Activated gamma-delta T cell treated with anti-CD3 and anti-CD28 coated beads, Interleukin-2, amount 50 U/mL, for 16 hours (primary cell): ENCODE data around the gene ZNF202.

Source experiments
- DNase-seq: peaks from one replicate; pipeline ENCODE4 v3.0.0-alpha.2; 2020; ENCODE audit warnings: low read depth

ZNF202 gene

GRCh38 chr11:123683428-123684170 is 57.9 kb downstream of the ZNF202 start:
- DNase-seq, result no peak

DNA sequence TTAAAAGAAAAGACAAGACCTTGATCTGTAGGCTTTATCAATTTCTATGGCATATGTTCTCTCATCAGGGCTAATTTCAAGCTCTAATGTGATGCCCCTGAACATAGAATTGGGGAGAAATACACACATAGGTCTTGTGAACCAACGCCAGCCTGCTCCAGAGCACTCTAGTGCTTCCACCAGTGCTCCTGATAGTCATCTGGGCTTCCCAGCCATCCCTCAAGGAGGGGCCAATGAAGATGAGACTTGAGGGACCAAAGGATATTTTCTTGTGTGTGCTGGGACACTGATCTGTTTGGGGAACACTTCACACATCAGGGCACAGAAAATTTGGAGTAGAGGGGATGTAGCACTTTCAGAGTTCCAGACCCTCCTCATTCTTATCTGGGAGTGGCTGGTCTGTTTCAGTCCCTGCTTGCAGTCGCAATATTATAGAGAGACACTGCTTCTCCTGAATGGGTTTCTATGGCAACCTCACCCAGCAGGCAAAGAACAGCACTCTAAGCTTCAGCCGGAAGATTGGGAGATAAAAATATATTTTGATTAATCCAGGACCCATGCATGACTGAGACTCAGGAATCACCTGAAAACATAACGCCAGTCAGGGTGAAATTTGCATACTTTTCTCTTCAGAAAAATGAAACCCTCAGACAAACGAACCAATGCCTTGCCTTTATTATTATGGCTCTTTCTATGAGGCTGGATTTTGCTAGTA is 58.6 kb downstream of the ZNF202 start:
- DNase-seq, result no peak

- no peak for DNase-seq
Measured at GRCh38 chr11:123681030-123681429, 60.4 kb downstream of the ZNF202 start.

DNA sequence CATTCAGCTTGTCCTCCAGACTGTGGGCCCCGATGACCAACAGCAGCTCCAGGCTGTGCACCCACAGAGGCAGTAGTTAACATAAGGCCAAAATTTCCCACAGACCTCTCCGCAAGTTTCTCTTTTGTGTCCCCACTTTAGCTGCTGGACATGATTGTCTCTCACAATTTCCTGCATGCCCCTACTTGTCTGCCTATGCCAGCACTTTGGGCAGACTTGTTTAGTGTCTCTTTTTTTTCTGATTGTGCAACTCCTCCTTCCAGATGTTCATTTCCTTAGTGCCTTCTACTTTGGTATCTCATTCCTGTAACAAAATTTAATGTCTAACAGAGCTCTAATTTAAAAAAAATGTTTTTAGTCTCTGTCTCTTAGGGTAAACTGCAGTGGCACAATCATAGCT is 63.2 kb downstream of the ZNF202 start:
- no peak for DNase-seq

DNA sequence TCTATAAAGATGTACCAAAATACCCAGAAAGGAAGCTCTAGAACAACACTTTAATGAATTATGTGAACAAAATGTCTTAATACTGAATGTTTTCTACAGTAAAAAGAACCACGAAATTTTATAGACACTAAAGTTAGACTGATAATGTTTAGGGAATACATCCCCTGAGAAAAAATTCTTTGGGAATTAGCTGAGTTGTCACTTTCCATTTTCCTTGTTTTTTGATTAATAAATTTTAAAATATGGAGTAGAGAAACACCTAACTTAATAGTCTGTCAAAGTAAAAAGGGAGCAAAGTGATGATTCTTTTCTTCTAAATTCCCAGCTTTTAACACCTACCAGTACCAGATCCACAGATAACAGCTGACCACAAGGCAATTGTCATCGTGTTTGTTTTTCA is 64.0 kb downstream of the ZNF202 start:
- DNase-seq, result no peak

- no peak for DNase-seq
Measured at GRCh38 chr11:123674297-123674696, 67.2 kb downstream of the ZNF202 start.
